HepG2 (cell line): ENCODE results near the gene LENG1. TPM values are rescaled to one million over a fixed set of nuclear protein-coding genes. Genes with fewer than 3 reads are reported as not detected.

ENCODE experiments used
- ATAC-seq: fragments of 200-7000 bp; cut with Tn5 transposase; 3 replicates; pipeline ENCODE4 v1.9.1; 2020; ENCODE audit warnings: mild to moderate bottlenecking, moderate library complexity
- BruUV-seq: library from RNA; stranded (reverse); fragments of 400-500 nt; replicated peaks from 2 replicates; lab custom pipeline; 2021; lab: Mats Ljungman, UMichigan
- CTCF ChIA-PET: fragments of 300-600 bp; formaldehyde crosslinking; extraction: SDS; loops from one replicate; lab custom pipeline; 2021; ENCODE audit warnings: low total read pairs, inconsistent platforms, low intra/inter-chr PET ratio; lab: Yijun Ruan, JAX
- POLR2A ChIA-PET: fragments of 350-600 bp; sonication (Branson Sonifier 250); formaldehyde crosslinking; loops from one replicate; lab custom pipeline; 2020; ENCODE audit warnings: antibody characterized with exemption, inconsistent platforms; lab: Yijun Ruan, JAX
- DNase-seq: peaks from one replicate; pipeline ENCODE4 v3.0.0-alpha.2; 2015; ENCODE audit warnings: low spot score
- FAIRE-seq: peaks from 3 replicates; lab custom pipeline; 2011; peaks lifted over from hg19 to GRCh38; lab: Jason Lieb, UNC
- H2AFZ ChIP-seq: one replicate; pipeline ENCODE4 v1.6.1; 2011; ENCODE audit warnings: low read length, inconsistent platforms
- H3K27ac ChIP-seq: fragments of 300-600 bp; 3 replicates; pipeline ENCODE4 v1.8.0; 2011; ENCODE audit warnings: mixed run types, mild to moderate bottlenecking, mixed read lengths, low read length, inconsistent platforms; ENCODE audit not compliant: insufficient read depth; ENCODE audit errors: extremely low read length
- H3K27me3 ChIP-seq, 2 experiments: fragments of 200-600 bp in 1 of 2; 2 replicates in 1 of 2; 3 replicates in 1 of 2; pipeline versions ENCODE4 v1.6.0 to v1.8.0; 2011; ENCODE audit warnings: low read length in 2 of 2, mild to moderate bottlenecking in 2 of 2, moderate library complexity in 2 of 2, inconsistent platforms in 1 of 2; ENCODE audit not compliant: insufficient read depth in 2 of 2, control insufficient read depth in 1 of 2
- H3K36me3 ChIP-seq, 2 experiments: fragments of 200-600 bp in 1 of 2; replicated peaks in 1 of 2; 2 replicates in 1 of 2; 3 replicates in 1 of 2; pipeline versions ENCODE4 v1.5.1 to v1.8.0; 2011; ENCODE audit warnings: low read length in 2 of 2, inconsistent platforms in 1 of 2; ENCODE audit not compliant: insufficient read depth in 2 of 2, control insufficient read depth in 1 of 2
- H3K4me1 ChIP-seq: 2 replicates; pipeline ENCODE4 v1.5.1; 2012; ENCODE audit warnings: low read length, inconsistent platforms; ENCODE audit not compliant: insufficient read depth
- H3K4me2 ChIP-seq: 2 replicates; pipeline ENCODE4 v1.6.0; 2011; ENCODE audit warnings: low read depth, low read length, inconsistent platforms
- H3K4me3 ChIP-seq, 3 experiments: fragments of 200-600 bp in 1 of 3; sonication (generic), shearing (Covaris generic) in 1 of 3; replicated peaks in 1 of 3; 2 replicates each; pipeline ENCODE4 v1.5.1; 2011 to 2016; ENCODE audit warnings: low read length in 3 of 3, inconsistent platforms in 2 of 3, low read depth in 2 of 3, mild to moderate bottlenecking in 2 of 3, control low read depth in 1 of 3, mixed read lengths in 1 of 3; ENCODE audit not compliant: insufficient read depth in 1 of 3
- H3K79me2 ChIP-seq: one replicate; pipeline ENCODE4 v1.6.1; 2011; ENCODE audit warnings: low read length, inconsistent platforms; ENCODE audit not compliant: insufficient read depth
- H3K9ac ChIP-seq: 2 replicates; pipeline ENCODE4 v1.6.0; 2011; ENCODE audit warnings: mild to moderate bottlenecking, low read depth, low read length, inconsistent platforms; ENCODE audit not compliant: insufficient read depth
- H3K9me3 ChIP-seq: 2 replicates; pipeline ENCODE4 v1.5.1; 2012; ENCODE audit warnings: mild to moderate bottlenecking, low read length
- H4K20me1 ChIP-seq: 2 replicates; pipeline ENCODE4 v1.6.0; 2011; ENCODE audit warnings: inconsistent platforms, mild to moderate bottlenecking, low read length, moderate library complexity; ENCODE audit not compliant: insufficient read depth
- CENPBD1 ChIP-seq: sonication (generic); formaldehyde crosslinking; IDR thresholded peaks from 2 replicates; pipeline ENCODE4 v1.8.0; 2022; ENCODE audit warnings: missing genetic modification reagents, low read depth, mild to moderate bottlenecking, borderline replicate concordance
- DMAP1 ChIP-seq: IDR thresholded peaks from 2 replicates; pipeline ENCODE4 v1.6.1; 2016
- ESRRA ChIP-seq: sonication (generic); formaldehyde crosslinking; IDR thresholded peaks from 2 replicates; pipeline ENCODE4 v1.5.1; 2020; ENCODE audit warnings: mild to moderate bottlenecking, low read depth, missing genetic modification reagents
- KDM2A ChIP-seq: sonication (generic); formaldehyde crosslinking; IDR thresholded peaks from 2 replicates; pipeline ENCODE4 v1.4.0; 2020; ENCODE audit warnings: low read depth, missing genetic modification reagents, borderline replicate concordance
- PATZ1 ChIP-seq: sonication (generic); formaldehyde crosslinking; IDR thresholded peaks from 2 replicates; pipeline ENCODE4 v1.4.0; 2020; ENCODE audit warnings: missing genetic modification reagents
- PHF20 ChIP-seq: sonication (generic); formaldehyde crosslinking; IDR thresholded peaks from 2 replicates; pipeline ENCODE4 v1.5.0; 2020; ENCODE audit warnings: mild to moderate bottlenecking, missing genetic modification reagents
- ZNF333 ChIP-seq: sonication (generic); formaldehyde crosslinking; IDR thresholded peaks from 2 replicates; pipeline ENCODE4 v1.4.0; 2020; ENCODE audit warnings: mild to moderate bottlenecking, missing genetic modification reagents, borderline replicate concordance
- ZNF431 ChIP-seq: sonication (generic); formaldehyde crosslinking; IDR thresholded peaks from 2 replicates; pipeline ENCODE4 v1.9.0; 2022; ENCODE audit warnings: missing genetic modification reagents, low read depth, mild to moderate bottlenecking, borderline replicate concordance
- WGBS: methylation state at CpG from one replicate; pipeline ENCODE4 v1.1.6; 2017; ENCODE audit warnings: low lambda C conversion rate; 5-methylcytosine and 5-hydroxymethylcytosine counted together
- in situ Hi-C: cut with HindIII; loops from 2 replicates; pipeline ENCODE4 v1.10.0; 2017; ENCODE audit warnings: low pct_unique_long_range_greater_than_20kb; ENCODE audit not compliant: extremely low pct_ligation_motif_present
- intact Hi-C: fragments of 100-400 bp; cut with micrococcal nuclease; formaldehyde crosslinking; loops from one replicate; pipeline ENCODE4 v1.10.0; 2022; ENCODE audit not compliant: unreplicated experiment
- polyA plus RNA-seq, 8 experiments: library from polyadenylated mRNA; depleted of rRNA in 3 of 8; stranded (reverse) in 7 of 8; unstranded in 1 of 8; fragments of >200 nt; fragmentation: Illumina TruSeq in 4 of 8; extraction: Trizol in 4 of 8; gene quantifications; 2 replicates each; pipeline versions ENCODE4 v1.2.1 to v1.2.3, GENCODE V29; 2011 to 2016; ENCODE audit warnings: low read depth in 4 of 8, missing spikeins in 1 of 8, mixed read lengths in 1 of 8; ENCODE audit not compliant: insufficient read depth in 1 of 8
- total RNA-seq, 5 experiments: library from RNA; depleted of rRNA; stranded (reverse); fragments of >200 nt; fragmentation: Illumina TruSeq; extraction: Trizol; gene quantifications; 2 replicates each; pipeline ENCODE4 v1.2.3, GENCODE V29; 2016; ENCODE audit warnings: low read depth in 1 of 5

The LENG1 gene
- total and polyA plus RNA-seq, 2 of the 13 experiments (the other 11 are each of a cell fraction or from before 2014, with no cell fraction given), result 1.8 to 3.8 TPM

GRCh38 chr19:54188215-54188871 is 28.8 kb upstream of the LENG1 start:
- intact Hi-C loops, result no loop called here
- FAIRE-seq, result no peak
- POLR2A ChIA-PET, result interaction anchor here (1.2 to 4.9 kb wide), 10 partner anchors 14 to 260 kb away, joined by 3 to 306 read pairs (median 12); partner anchors contain the start of genes CNOT3, LENG1, PRPF31 and RPS9
- no peak for DNase-seq
- CTCF ChIA-PET, result interaction anchor here (2.0 kb wide), 1 partner anchor 43 kb away, joined by 7 read pairs; no protein-coding TSS in a partner anchor
- peaks cover 25% of the 10 kb centered on the region for H3K79me2 ChIP-seq
- TF ChIP-seq PATZ1 (CRISPR knock-in tag) (peak; percentile 53), PHF20 (CRISPR knock-in tag) (no peak), ZNF431 (CRISPR knock-in tag) (no peak), DMAP1 (CRISPR knock-in tag) (no peak), KDM2A (CRISPR knock-in tag) (0 out of 2 replicates have a peak, but pooled peaks have one; percentile 7), ESRRA (CRISPR knock-in tag) (no peak), ZNF333 (CRISPR knock-in tag) (no peak), CENPBD1 (no peak)
- TF ChIP-seq, all 625 proteins: peak for 2
- Histone ChIP-seq H3K4me3 (peak overlapping the region; percentile 73 to 88 (median 74)), H4K20me1 (no peaks in the 10 kb centered on the region), H3K9me3 (no peaks in the 10 kb centered on the region), H2AFZ (no peak overlapping the region), H3K27ac (peak overlapping the region; percentile 96), H3K4me1 (peaks cover 40% of the 10 kb centered on the region), H3K9ac (peak overlapping the region; percentile 79), H3K36me3 (peaks cover 3 to 17% of the 10 kb centered on the region in 2 experiments; a peak in 4 of 5 replicates), H3K27me3 (no peaks in the 10 kb centered on the region), H3K4me2 (peak overlapping the region; percentile 95)
- no peak for ATAC-seq
- TSS peak; percentile 48 for BruUV-seq
- in situ Hi-C loops, result no loop called here
- WGBS, result 55% methylated on average over 10 of the region's 12 CpGs
